Naive thymus-derived CD4-positive, alpha-beta T cell (primary cell): ENCODE results near the gene CTH. TPM values are rescaled to one million over a fixed set of nuclear protein-coding genes. Genes with fewer than 3 reads are reported as not detected.
"Not testable (repeated sequence)": the region's sequence is repeated elsewhere in the genome, so short reads cannot be mapped to it uniquely, and the experiment has no call there.

ENCODE experiments used
- ATAC-seq: fragments of 150-1000 bp; cut with Tn5 transposase; 2 replicates; pipeline ENCODE4 v1.10.0; 2021; ENCODE audit warnings: mild to moderate bottlenecking, moderate library complexity
- CTCF ChIA-PET: fragments of 350-600 bp; sonication (Branson Sonifier 250); formaldehyde crosslinking; loops from one replicate; lab custom pipeline; 2021; ENCODE audit warnings: antibody characterized with exemption; lab: Charles Lee
- POLR2A ChIA-PET: fragments of 350-600 bp; sonication (Branson Sonifier 250); formaldehyde crosslinking; loops from one replicate; lab custom pipeline; 2021; ENCODE audit warnings: antibody characterized with exemption, inconsistent platforms; lab: Charles Lee
- DNase-seq, 9 donors: peaks; one replicate each; pipeline versions ENCODE4 v3.0.0 to v3.0.0-alpha.2; 2020 to 2022; ENCODE audit warnings: mixed read lengths in 1 of 9
- H3K27ac ChIP-seq: one replicate; pipeline ENCODE4 v1.7.0; 2013; ENCODE audit warnings: mild to moderate bottlenecking, low read depth, low read length, moderate library complexity
- H3K27me3 ChIP-seq, 2 donors: one replicate each; pipeline ENCODE4 v1.7.0; 2013; ENCODE audit warnings: low read length in 2 of 2, mild to moderate bottlenecking in 2 of 2, moderate library complexity in 2 of 2; ENCODE audit not compliant: control insufficient read depth in 2 of 2, insufficient read depth in 2 of 2
- H3K36me3 ChIP-seq, 3 experiments: 1 replicate in 2 of 3; 2 replicates in 1 of 3; pipeline ENCODE4 v1.7.0; 2013; ENCODE audit warnings: low read length in 3 of 3, mild to moderate bottlenecking in 3 of 3, moderate library complexity in 1 of 3; ENCODE audit not compliant: insufficient read depth in 3 of 3, control insufficient read depth in 2 of 3
- H3K4me1 ChIP-seq, 2 donors: one replicate each; pipeline ENCODE4 v1.7.0; 2013; ENCODE audit warnings: low read length in 2 of 2, mild to moderate bottlenecking in 2 of 2, moderate library complexity in 1 of 2; ENCODE audit not compliant: control insufficient read depth in 2 of 2, insufficient read depth in 2 of 2
- H3K4me3 ChIP-seq: 2 replicates; pipeline ENCODE4 v1.7.0; 2013; ENCODE audit warnings: mild to moderate bottlenecking, low read length
- H3K9me3 ChIP-seq, 3 experiments: 1 replicate in 2 of 3; 2 replicates in 1 of 3; pipeline ENCODE4 v1.7.0; 2013; ENCODE audit warnings: low read length in 3 of 3; ENCODE audit not compliant: control insufficient read depth in 2 of 3
- H3K27ac Mint-ChIP-seq, 9 donors: one replicate each; pipeline ENCODE4 v1.8.0; 2020 to 2022; ENCODE audit warnings: mixed read lengths in 9 of 9, mild to moderate bottlenecking in 8 of 9, moderate library complexity in 5 of 9, inconsistent platforms in 2 of 9
- H3K27me3 Mint-ChIP-seq, 5 donors: one replicate each; pipeline ENCODE4 v1.8.0; 2021 to 2022; ENCODE audit warnings: mixed read lengths in 5 of 5, mild to moderate bottlenecking in 1 of 5
- H3K36me3 Mint-ChIP-seq, 5 donors: one replicate each; pipeline ENCODE4 v1.8.0; 2020 to 2022; ENCODE audit warnings: mixed read lengths in 5 of 5, mild to moderate bottlenecking in 3 of 5, inconsistent platforms in 1 of 5
- H3K4me1 Mint-ChIP-seq, 7 donors: one replicate each; pipeline ENCODE4 v1.8.0; 2020 to 2022; ENCODE audit warnings: mixed read lengths in 7 of 7, mild to moderate bottlenecking in 3 of 7, inconsistent platforms in 1 of 7
- H3K4me3 Mint-ChIP-seq, 10 donors: one replicate each; pipeline ENCODE4 v1.8.0; 2020 to 2022; ENCODE audit warnings: mild to moderate bottlenecking in 10 of 10, mixed read lengths in 10 of 10, moderate library complexity in 6 of 10, inconsistent platforms in 2 of 10
- H3K9me3 Mint-ChIP-seq, 11 donors: one replicate each; pipeline ENCODE4 v1.8.0; 2020 to 2022; ENCODE audit warnings: mixed read lengths in 11 of 11, mild to moderate bottlenecking in 4 of 11, inconsistent platforms in 1 of 11, moderate library complexity in 1 of 11
- intact Hi-C, 2 donors: fragments of 100-400 bp; cut with micrococcal nuclease; formaldehyde crosslinking; loops; one replicate each; pipeline ENCODE4 v1.15.1; 2023
- polyA plus RNA-seq, 2 donors: library from polyadenylated mRNA; unstranded; fragments of 300-500 nt; fragmentation: Illumina TruSeq; gene quantifications; one replicate each; pipeline ENCODE4 v1.2.3, GENCODE V29; 2021
- total RNA-seq, 6 experiments: library from RNA in 5 of 6; stranded (reverse) in 5 of 6; gene quantifications; 1 replicate in 5 of 6; 2 replicates in 1 of 6; pipeline ENCODE4 v1.2.3 and lab custom pipeline; 2021 to 2026

Gene CTH
- total and polyA plus RNA-seq, 7 experiments from 2014 or later: 2.6 to 7.1 (median 3.5) TPM

GRCh38 chr1:70371586-70371985, 39.5 kb upstream of the CTH start:
- H3K4me1 Mint-ChIP-seq, H3K9me3 ChIP-seq, H3K27me3 ChIP-seq, H3K27ac ChIP-seq, ATAC-seq, POLR2A ChIA-PET, intact Hi-C loops, H3K4me3 Mint-ChIP-seq, DNase-seq, H3K27ac Mint-ChIP-seq, H3K4me1 ChIP-seq, H3K27me3 Mint-ChIP-seq, H3K36me3 ChIP-seq, CTCF ChIA-PET, H3K9me3 Mint-ChIP-seq, H3K36me3 Mint-ChIP-seq, H3K4me3 ChIP-seq: not testable (repeated sequence)

GRCh38 chr1:70372426-70372825, 38.6 kb upstream of the CTH start:
- Histone ChIP-seq H3K4me3 (no peak overlapping the region), H3K27me3 (no peaks in the 10 kb centered on the region), H3K27ac (no peak overlapping the region), H3K9me3 (no peaks in the 10 kb centered on the region), H3K36me3 (no peaks in the 10 kb centered on the region), H3K4me1 (no peaks in the 10 kb centered on the region)
- H3K27me3 Mint-ChIP-seq: no peaks in the 10 kb centered on the region
- H3K27ac Mint-ChIP-seq: no peak overlapping the region
- H3K9me3 Mint-ChIP-seq: no peaks in the 10 kb centered on the region
- intact Hi-C loops: no loop called here
- no peak overlapping the region for H3K4me3 Mint-ChIP-seq
- ChIA-PET POLR2A (no interaction called here), CTCF (no interaction called here)
- ATAC-seq: no peak
- H3K4me1 Mint-ChIP-seq: peaks cover 0 to 4% (median 0%) of the 10 kb centered on the region in 7 donors
- no peaks in the 10 kb centered on the region for H3K36me3 Mint-ChIP-seq
- DNase-seq: no peak

GRCh38 chr1:70373580-70373979, 37.5 kb upstream of the CTH start:
- DNase-seq, H3K27me3 ChIP-seq, H3K9me3 Mint-ChIP-seq, H3K4me3 ChIP-seq, H3K36me3 ChIP-seq, H3K27ac ChIP-seq, intact Hi-C loops, H3K27ac Mint-ChIP-seq, H3K36me3 Mint-ChIP-seq, H3K4me1 Mint-ChIP-seq, H3K4me3 Mint-ChIP-seq, H3K9me3 ChIP-seq, ATAC-seq, POLR2A ChIA-PET, H3K27me3 Mint-ChIP-seq, H3K4me1 ChIP-seq, CTCF ChIA-PET: not testable (repeated sequence)

- ChIA-PET POLR2A (no interaction called here), CTCF (no interaction called here)
- Mint-ChIP-seq H3K27ac (no peak overlapping the region), H3K9me3 (no peaks in the 10 kb centered on the region), H3K27me3 (no peaks in the 10 kb centered on the region), H3K4me3 (no peak overlapping the region), H3K36me3 (no peaks in the 10 kb centered on the region), H3K4me1 (peaks cover 0 to 4% (median 0%) of the 10 kb centered on the region in 7 donors)
- H3K4me1 ChIP-seq: no peaks in the 10 kb centered on the region
- intact Hi-C loops: no loop called here
- DNase-seq: no peak
- no peak overlapping the region for H3K4me3 ChIP-seq
- ATAC-seq: no peak
- H3K27ac ChIP-seq: no peak overlapping the region
- no peaks in the 10 kb centered on the region for H3K9me3 ChIP-seq
- H3K36me3 ChIP-seq: no peaks in the 10 kb centered on the region
- no peaks in the 10 kb centered on the region for H3K27me3 ChIP-seq
Measured at GRCh38 chr1:70376196-70376595, 34.9 kb upstream of the CTH start.

GRCh38 chr1:70382682-70383081, 28.4 kb upstream of the CTH start:
- ChIA-PET POLR2A (interaction anchor here (1.0 kb wide), 1 partner anchor 162 kb away, joined by 4 read pairs; the partner anchor contains the start of gene SRSF11), CTCF (no interaction called here)
- intact Hi-C loops: no loop called here
- no peak overlapping the region for H3K4me3 ChIP-seq
- no peaks in the 10 kb centered on the region for H3K9me3 ChIP-seq
- Mint-ChIP-seq H3K36me3 (no peaks in the 10 kb centered on the region), H3K27me3 (peaks cover 0 to 8% (median 0%) of the 10 kb centered on the region in 5 donors), H3K4me1 (no peaks in the 10 kb centered on the region), H3K27ac (no peak overlapping the region), H3K4me3 (no peak overlapping the region), H3K9me3 (no peaks in the 10 kb centered on the region)
- DNase-seq (no peak), ATAC-seq (no peak)
- H3K27ac ChIP-seq: no peak overlapping the region
- H3K27me3 ChIP-seq: no peaks in the 10 kb centered on the region
- no peaks in the 10 kb centered on the region for H3K36me3 ChIP-seq
- no peaks in the 10 kb centered on the region for H3K4me1 ChIP-seq

GRCh38 chr1:70383483-70383882, 27.6 kb upstream of the CTH start:
- Histone ChIP-seq H3K27ac (no peak overlapping the region), H3K27me3 (no peaks in the 10 kb centered on the region), H3K4me1 (no peaks in the 10 kb centered on the region), H3K4me3 (no peak overlapping the region), H3K9me3 (no peaks in the 10 kb centered on the region), H3K36me3 (no peaks in the 10 kb centered on the region)
- H3K36me3 Mint-ChIP-seq: no peaks in the 10 kb centered on the region
- ATAC-seq: no peak
- no peak overlapping the region for H3K4me3 Mint-ChIP-seq
- DNase-seq: no peak
- no peaks in the 10 kb centered on the region for H3K4me1 Mint-ChIP-seq
- ChIA-PET POLR2A (interaction anchor here (1.0 kb wide), 1 partner anchor 162 kb away, joined by 4 read pairs; the partner anchor contains the start of gene SRSF11), CTCF (no interaction called here)
- no peaks in the 10 kb centered on the region for H3K9me3 Mint-ChIP-seq
- intact Hi-C loops: no loop called here
- no peak overlapping the region for H3K27ac Mint-ChIP-seq
- H3K27me3 Mint-ChIP-seq: peaks cover 0 to 8% (median 3%) of the 10 kb centered on the region in 5 donors

GRCh38 chr1:70384542-70384941, 26.5 kb upstream of the CTH start:
- DNase-seq: no peak
- Mint-ChIP-seq H3K9me3 (no peaks in the 10 kb centered on the region), H3K4me3 (no peak overlapping the region), H3K27ac (no peak overlapping the region), H3K36me3 (no peaks in the 10 kb centered on the region), H3K4me1 (no peaks in the 10 kb centered on the region), H3K27me3 (peaks cover 0 to 16% (median 10%) of the 10 kb centered on the region in 5 donors)
- Histone ChIP-seq H3K27ac (no peak overlapping the region), H3K27me3 (no peaks in the 10 kb centered on the region), H3K4me1 (no peaks in the 10 kb centered on the region), H3K9me3 (no peaks in the 10 kb centered on the region), H3K4me3 (no peak overlapping the region), H3K36me3 (no peaks in the 10 kb centered on the region)
- intact Hi-C loops: no loop called here
- ChIA-PET POLR2A (no interaction called here), CTCF (no interaction called here)
- ATAC-seq: no peak
